GM23248 (cell line): ENCODE data around the gene KCNJ6.

Source experiments
- EZH2 ChIP-seq: fragments of 200-600 bp; sonication (generic); IDR thresholded peaks from 2 replicates; pipeline ENCODE4 v1.6.1; 2018; ENCODE audit warnings: antibody characterized with exemption, mild to moderate bottlenecking; ENCODE audit not compliant: insufficient read depth, poor library complexity, severe bottlenecking
- EZH2phosphoT487 ChIP-seq: fragments of 200-600 bp; sonication (generic); IDR thresholded peaks from 2 replicates; pipeline ENCODE4 v1.6.1; 2018; ENCODE audit warnings: antibody characterized with exemption, moderate library complexity, mild to moderate bottlenecking, low read depth; ENCODE audit not compliant: insufficient read depth

DNA sequence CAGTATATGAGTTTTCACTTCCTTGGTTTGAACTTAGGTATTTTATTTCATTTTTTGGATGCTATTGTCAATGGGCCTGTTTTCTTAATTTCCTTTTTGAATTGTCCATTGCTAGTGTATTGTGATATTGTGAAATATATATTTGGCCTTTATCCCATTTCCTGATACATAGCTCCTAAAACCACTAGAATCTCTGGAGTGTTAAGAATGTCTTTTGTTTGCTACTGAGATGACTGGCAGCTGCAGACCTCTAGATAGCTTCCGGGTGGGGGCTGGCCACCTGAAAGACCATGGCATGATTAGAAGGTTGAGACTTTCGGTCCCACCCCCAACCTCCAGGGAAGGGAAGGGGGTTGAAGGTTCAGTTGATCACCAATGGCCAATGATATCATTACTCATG, 245.4 kb downstream of the KCNJ6 start:
- TF ChIP-seq EZH2phosphoT487 (no peak), EZH2 (no peak)
